Esophagus muscularis mucosa (tissue), 4 donors: Measurements from ENCODE around the gene KIF5C. TPM values are rescaled to one million over a fixed set of nuclear protein-coding genes. Genes with fewer than 3 reads are reported as not detected.

Experiments
- DNase-seq: peaks from one replicate; pipeline ENCODE4 v3.0.0-alpha.2; 2017; ENCODE audit errors: extremely low spot score
- H3K27ac ChIP-seq, 4 donors: fragments of 200-600 bp; sonication (generic); replicated peaks in 1 of 4; 1 replicate in 3 of 4; 2 replicates in 1 of 4; pipeline ENCODE4 v1.5.1; 2016 to 2019; ENCODE audit warnings: mild to moderate bottlenecking in 1 of 4
- H3K27me3 ChIP-seq, 4 donors: fragments of 200-600 bp; sonication (generic); one replicate each; pipeline versions ENCODE4 v1.5.1 to v1.6.0; 2016 to 2019
- H3K36me3 ChIP-seq, 4 donors: fragments of 200-600 bp; sonication (generic); one replicate each; pipeline ENCODE4 v1.5.1; 2016 to 2019
- H3K4me1 ChIP-seq, 4 donors: fragments of 200-600 bp; sonication (generic); one replicate each; pipeline ENCODE4 v1.5.1; 2016 to 2019
- H3K4me3 ChIP-seq, 4 donors: fragments of 200-600 bp; sonication (generic); 1 replicate in 2 of 4; 2 replicates in 2 of 4; pipeline ENCODE4 v1.5.1; 2016 to 2019; ENCODE audit warnings: mild to moderate bottlenecking in 4 of 4, moderate library complexity in 1 of 4
- H3K9me3 ChIP-seq, 4 donors: fragments of 200-600 bp; sonication (generic); 1 replicate in 3 of 4; 2 replicates in 1 of 4; pipeline ENCODE4 v1.5.1; 2016 to 2019
- EP300 ChIP-seq: sonication (generic); formaldehyde crosslinking; IDR thresholded peaks from one replicate; pipeline ENCODE4 v1.6.1; 2017; ENCODE audit warnings: antibody characterized with exemption
- POLR2A ChIP-seq: fragments of 450-650 bp; IDR thresholded peaks from one replicate; pipeline ENCODE4 v1.6.1; 2017; ENCODE audit warnings: antibody characterized with exemption, moderate library complexity, mild to moderate bottlenecking, low read depth
- POLR2AphosphoS5 ChIP-seq, 2 donors: sonication (generic); formaldehyde crosslinking; IDR thresholded peaks; one replicate each; pipeline ENCODE4 v1.6.1; 2017; ENCODE audit warnings: antibody characterized with exemption in 2 of 2
- WGBS: methylation state at CpG from one replicate; pipeline ENCODE4 v1.1.5; 2018; 5-methylcytosine and 5-hydroxymethylcytosine counted together
- intact Hi-C: fragments of 100-400 bp; cut with DNase I; formaldehyde crosslinking; loops from one replicate; pipeline ENCODE4 v1.15.1; 2023
- total RNA-seq, 4 donors: library from RNA; depleted of rRNA; stranded (reverse); fragments of >200 nt; gene quantifications; one replicate each; pipeline versions ENCODE4 v1.1.0 to v1.2.1, GENCODE V29; 2016
- TF ChIP-seq, protein P1 (sequence below), 3 experiments: fragments of 200-600 bp in 2 of 3; fragments of 450-650 bp in 1 of 3; sonication (generic) in 2 of 3; IDR thresholded peaks; one replicate each; pipeline ENCODE4 v1.5.1; 2017 to 2019; ENCODE audit warnings: antibody characterized with exemption in 3 of 3, mild to moderate bottlenecking in 2 of 3, moderate library complexity in 1 of 3

Gene KIF5C
- total RNA-seq, 4 donors from 2014 or later = 2.9 to 4.6 (median 3.2) TPM

DNA sequence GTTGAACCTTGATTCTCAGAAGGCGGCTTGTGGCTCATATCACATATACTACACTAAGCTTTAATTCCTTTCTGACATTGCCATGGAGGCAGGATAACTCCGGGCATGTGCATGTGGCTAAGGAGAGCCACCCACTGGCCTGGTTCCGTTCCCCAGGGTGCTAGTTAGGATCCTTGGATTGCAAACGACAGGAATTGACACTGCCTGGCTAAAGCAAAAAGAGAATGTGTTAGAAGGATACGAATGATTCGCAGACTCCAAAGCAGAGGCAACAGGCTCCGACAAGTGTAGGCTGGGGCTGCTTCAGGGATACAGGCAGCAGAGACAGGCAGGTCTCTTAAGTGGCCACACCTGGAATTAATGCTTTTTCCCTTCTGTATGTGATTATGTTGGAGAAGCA, 92.0 kb downstream of the KIF5C start:
- DNase-seq = no peak
- H3K27ac ChIP-seq = no peak overlapping the region
- peaks cover 0 to 17% (median 7%) of the 10 kb centered on the region in 4 donors for H3K4me1 ChIP-seq
- no peaks in the 10 kb centered on the region for H3K27me3 ChIP-seq
- H3K4me3 ChIP-seq = no peak overlapping the region
- H3K36me3 ChIP-seq = no peaks in the 10 kb centered on the region
- 80% methylated on average over 7 of the region's 7 CpGs for WGBS
- intact Hi-C loops = no loop called here
- TF ChIP-seq POLR2A (no peak), POLR2AphosphoS5 (IDR thresholded peaks at IDR 0.05) (no peak), EP300 (no peak)
- TF ChIP-seq, protein P1, sequence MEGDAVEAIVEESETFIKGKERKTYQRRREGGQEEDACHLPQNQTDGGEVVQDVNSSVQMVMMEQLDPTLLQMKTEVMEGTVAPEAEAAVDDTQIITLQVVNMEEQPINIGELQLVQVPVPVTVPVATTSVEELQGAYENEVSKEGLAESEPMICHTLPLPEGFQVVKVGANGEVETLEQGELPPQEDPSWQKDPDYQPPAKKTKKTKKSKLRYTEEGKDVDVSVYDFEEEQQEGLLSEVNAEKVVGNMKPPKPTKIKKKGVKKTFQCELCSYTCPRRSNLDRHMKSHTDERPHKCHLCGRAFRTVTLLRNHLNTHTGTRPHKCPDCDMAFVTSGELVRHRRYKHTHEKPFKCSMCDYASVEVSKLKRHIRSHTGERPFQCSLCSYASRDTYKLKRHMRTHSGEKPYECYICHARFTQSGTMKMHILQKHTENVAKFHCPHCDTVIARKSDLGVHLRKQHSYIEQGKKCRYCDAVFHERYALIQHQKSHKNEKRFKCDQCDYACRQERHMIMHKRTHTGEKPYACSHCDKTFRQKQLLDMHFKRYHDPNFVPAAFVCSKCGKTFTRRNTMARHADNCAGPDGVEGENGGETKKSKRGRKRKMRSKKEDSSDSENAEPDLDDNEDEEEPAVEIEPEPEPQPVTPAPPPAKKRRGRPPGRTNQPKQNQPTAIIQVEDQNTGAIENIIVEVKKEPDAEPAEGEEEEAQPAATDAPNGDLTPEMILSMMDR (IDR thresholded peaks at IDR 0.05) = no peak
- no peaks in the 10 kb centered on the region for H3K9me3 ChIP-seq

DNA sequence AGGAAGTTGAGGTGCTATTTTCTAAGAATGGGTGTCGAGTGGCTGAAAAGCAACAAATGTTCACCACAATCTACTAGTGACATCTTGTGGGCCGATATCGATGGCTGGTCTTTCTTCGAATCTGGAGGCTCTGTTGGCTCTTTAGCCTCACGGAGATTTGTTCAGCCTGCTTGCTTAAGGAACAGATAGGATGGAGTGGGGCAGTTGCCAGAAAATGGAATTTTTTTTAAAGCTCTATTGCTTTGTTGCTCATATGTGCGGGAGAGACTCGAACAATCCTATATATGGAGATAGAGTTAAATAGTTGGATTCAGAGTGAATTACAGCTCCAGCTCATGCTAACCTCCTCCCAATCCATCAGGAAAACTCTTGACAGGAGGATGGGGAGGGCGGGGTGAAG, 92.6 kb downstream of the KIF5C start:
- WGBS = 50% methylated on average over 8 of the region's 8 CpGs
- Histone ChIP-seq H3K4me3 (no peak overlapping the region), H3K27me3 (no peaks in the 10 kb centered on the region), H3K9me3 (no peaks in the 10 kb centered on the region), H3K4me1 (peaks cover 0 to 17% (median 7%) of the 10 kb centered on the region in 4 donors), H3K27ac (no peak overlapping the region), H3K36me3 (no peaks in the 10 kb centered on the region)
- intact Hi-C loops = no loop called here
- no peak for TF ChIP-seq POLR2AphosphoS5 (IDR thresholded peaks at IDR 0.05)
- TF ChIP-seq, protein P1 (IDR thresholded peaks at IDR 0.05) = peak in 2 of 3 experiments; percentile 6 to 9
- TF ChIP-seq EP300 = no peak
- DNase-seq = no peak

- TF ChIP-seq EP300 = no peak
- TF ChIP-seq, protein P1 (IDR thresholded peaks at IDR 0.05) = no peak
- no peak for TF ChIP-seq POLR2A
- no peak for TF ChIP-seq POLR2AphosphoS5 (IDR thresholded peaks at IDR 0.05)
- intact Hi-C loops = no loop called here
- whole genome bisulfite sequencing = 89% methylated on average over 4 of the region's 4 CpGs
These were observed 93.3 kb downstream of the KIF5C start for GRCh38 chr2:148968301-148968700.

DNA sequence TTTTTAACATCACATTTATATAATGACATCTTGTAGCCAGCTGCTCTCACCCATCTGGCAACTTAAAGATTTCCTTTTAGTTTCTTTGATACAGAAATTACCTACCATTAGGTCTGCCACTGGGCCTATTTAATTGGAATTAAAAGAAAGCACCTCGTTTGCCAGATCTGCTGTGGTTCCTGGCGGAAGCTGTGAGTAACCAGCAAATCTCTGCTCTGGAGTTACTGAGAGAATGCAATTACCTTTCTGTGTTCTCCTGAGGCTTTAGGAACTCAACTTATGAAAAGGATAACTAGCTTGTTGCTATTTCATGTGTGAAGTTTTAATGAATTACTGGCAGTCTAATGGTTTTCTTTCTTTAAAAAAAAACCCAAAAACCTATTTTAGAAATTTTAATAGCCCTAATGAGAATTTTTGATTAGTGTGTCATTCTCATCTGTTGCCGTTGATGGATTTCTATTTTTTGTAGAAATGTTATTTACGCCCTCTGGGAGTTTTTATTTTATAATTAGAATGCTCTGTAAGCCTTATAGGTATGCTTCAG, 93.8 kb downstream of the KIF5C start:
- Histone ChIP-seq H3K36me3 (no peaks in the 10 kb centered on the region), H3K27ac (no peak overlapping the region), H3K4me3 (no peak overlapping the region), H3K27me3 (no peaks in the 10 kb centered on the region), H3K4me1 (peaks cover 0 to 17% (median 7%) of the 10 kb centered on the region in 4 donors), H3K9me3 (no peaks in the 10 kb centered on the region)
- intact Hi-C loops = no loop called here
- 81% methylated on average over 4 of the region's 4 CpGs for WGBS
- no peak for TF ChIP-seq EP300
- DNase-seq = no peak

More at GRCh38 chr2:148968301-148968700, 93.3 kb downstream of the KIF5C start:
- Histone ChIP-seq H3K4me3 (no peak overlapping the region), H3K4me1 (peaks cover 0 to 17% (median 7%) of the 10 kb centered on the region in 4 donors), H3K9me3 (no peaks in the 10 kb centered on the region), H3K27me3 (no peaks in the 10 kb centered on the region), H3K36me3 (no peaks in the 10 kb centered on the region), H3K27ac (no peak overlapping the region)
- no peak for DNase-seq

GRCh38 chr2:148969659-148970061, 94.6 kb downstream of the KIF5C start:
- WGBS = 45% methylated on average over 7 of the region's 7 CpGs
- H3K9me3 ChIP-seq = no peaks in the 10 kb centered on the region
- peaks cover 0 to 17% (median 7%) of the 10 kb centered on the region in 4 donors for H3K4me1 ChIP-seq
- H3K27me3 ChIP-seq = no peaks in the 10 kb centered on the region
- intact Hi-C loops = no loop called here
- no peak overlapping the region for H3K27ac ChIP-seq
- DNase-seq = no peak
- H3K4me3 ChIP-seq = no peak overlapping the region
- TF ChIP-seq, protein P1 (IDR thresholded peaks at IDR 0.05) = no peak
- TF ChIP-seq EP300 = no peak
- TF ChIP-seq POLR2AphosphoS5 (IDR thresholded peaks at IDR 0.05) = no peak
- TF ChIP-seq POLR2A = no peak
- H3K36me3 ChIP-seq = no peaks in the 10 kb centered on the region
